OCI-LY1 (cell line): ENCODE results near the gene SLC22A15.

Experiments used
- EZH2 ChIP-seq: fragments of 200-600 bp; sonication (generic), shearing (Covaris generic); IDR thresholded peaks from 2 replicates; pipeline ENCODE4 v1.8.0; 2017; ENCODE audit warnings: borderline replicate concordance, mixed run types, mild to moderate bottlenecking, antibody characterized with exemption, low read length, moderate library complexity, mixed read lengths
- TF ChIP-seq, protein P1 (sequence below): fragments of 200-600 bp; sonication (generic), shearing (Covaris generic); IDR thresholded peaks from 2 replicates; pipeline ENCODE4 v1.5.1; 2017; ENCODE audit warnings: mild to moderate bottlenecking, antibody characterized with exemption, low read length, moderate library complexity, mixed read lengths

DNA sequence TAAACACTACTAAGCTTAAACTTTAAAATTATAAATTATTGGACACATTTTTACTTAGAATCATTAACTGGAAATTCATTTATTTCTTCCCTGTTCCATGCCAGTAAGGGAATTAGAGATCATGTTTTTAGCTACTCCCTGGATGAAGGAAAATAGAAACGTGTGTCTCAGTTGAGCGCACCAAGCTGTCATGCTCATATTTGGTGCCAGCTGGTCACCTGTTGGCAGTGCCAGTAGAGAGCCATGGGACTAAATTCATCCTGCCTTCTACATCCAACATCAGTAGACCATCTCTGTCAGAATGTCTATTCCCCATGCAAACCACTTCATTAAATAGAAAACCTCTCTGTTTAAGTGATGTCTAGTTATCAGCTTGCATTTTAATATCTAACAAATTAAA lies 17.4 kb upstream of the SLC22A15 start:
- TF ChIP-seq, protein P1, sequence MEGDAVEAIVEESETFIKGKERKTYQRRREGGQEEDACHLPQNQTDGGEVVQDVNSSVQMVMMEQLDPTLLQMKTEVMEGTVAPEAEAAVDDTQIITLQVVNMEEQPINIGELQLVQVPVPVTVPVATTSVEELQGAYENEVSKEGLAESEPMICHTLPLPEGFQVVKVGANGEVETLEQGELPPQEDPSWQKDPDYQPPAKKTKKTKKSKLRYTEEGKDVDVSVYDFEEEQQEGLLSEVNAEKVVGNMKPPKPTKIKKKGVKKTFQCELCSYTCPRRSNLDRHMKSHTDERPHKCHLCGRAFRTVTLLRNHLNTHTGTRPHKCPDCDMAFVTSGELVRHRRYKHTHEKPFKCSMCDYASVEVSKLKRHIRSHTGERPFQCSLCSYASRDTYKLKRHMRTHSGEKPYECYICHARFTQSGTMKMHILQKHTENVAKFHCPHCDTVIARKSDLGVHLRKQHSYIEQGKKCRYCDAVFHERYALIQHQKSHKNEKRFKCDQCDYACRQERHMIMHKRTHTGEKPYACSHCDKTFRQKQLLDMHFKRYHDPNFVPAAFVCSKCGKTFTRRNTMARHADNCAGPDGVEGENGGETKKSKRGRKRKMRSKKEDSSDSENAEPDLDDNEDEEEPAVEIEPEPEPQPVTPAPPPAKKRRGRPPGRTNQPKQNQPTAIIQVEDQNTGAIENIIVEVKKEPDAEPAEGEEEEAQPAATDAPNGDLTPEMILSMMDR: no peak
- TF ChIP-seq EZH2: no peak
